Heart left ventricle (tissue), 13 donors: Measurements from ENCODE around the gene GPR78.

Experiments used
- CTCF ChIP-seq, 12 donors: fragments of 200-600 bp; sonication (generic) in 4 of 12; IDR thresholded peaks; one replicate each; pipeline versions ENCODE4 v1.5.0 to v1.8.0; 2018 to 2022; ENCODE audit warnings: antibody characterized with exemption in 12 of 12, mild to moderate bottlenecking in 5 of 12
- POLR2A ChIP-seq, 2 donors: fragments of 450-650 bp; IDR thresholded peaks; one replicate each; pipeline ENCODE4 v1.6.1; 2017; ENCODE audit warnings: antibody characterized with exemption in 2 of 2, mild to moderate bottlenecking in 2 of 2, moderate library complexity in 2 of 2
- donor health status: ischemic (EF 13 %, LVEDD 7.1; RV severe dilation, severe dysfunction).
- donor health status: DM: no; HTN: yes; CAD: no.
- donor health status: DM: no; HTN: no; CAD: no.
- donor health status: ischemic (EF 25% LVEDD 6.9; RV normal size, moderate dysfunction).
- donor health status: ischemic (EF 25% LVEDD 5.7; RV mildly dilated, moderate dysfunction).
- donor health status: ischemic (EF 35%, LVEDD 5.7; RV mildly dilated, moderate dysfunction).
- donor health status: nonischemic (EF 11% LVEDD 7.7; RV severe dilation, severe dysfunction).
- donor health status: DM: yes; HTN: yes; CAD: no.
- donor health status: PGD.
- donor health status: ischemic (EF 29% LVEDD 5.4; RV normal size, mild dysfunction).
- donor health status: nonischemic (EF 23%, LVEDD 6.1; RV moderate dilation, normal function).

GRCh38 chr4:8559524-8560264, 20.5 kb upstream of the GPR78 start:
- TF ChIP-seq CTCF (IDR thresholded peaks at IDR 0.05) (no peak), POLR2A (IDR thresholded peaks at IDR 0.05) (no peak)
